ENCODE measurements around the gene IKBKG.

DNA sequence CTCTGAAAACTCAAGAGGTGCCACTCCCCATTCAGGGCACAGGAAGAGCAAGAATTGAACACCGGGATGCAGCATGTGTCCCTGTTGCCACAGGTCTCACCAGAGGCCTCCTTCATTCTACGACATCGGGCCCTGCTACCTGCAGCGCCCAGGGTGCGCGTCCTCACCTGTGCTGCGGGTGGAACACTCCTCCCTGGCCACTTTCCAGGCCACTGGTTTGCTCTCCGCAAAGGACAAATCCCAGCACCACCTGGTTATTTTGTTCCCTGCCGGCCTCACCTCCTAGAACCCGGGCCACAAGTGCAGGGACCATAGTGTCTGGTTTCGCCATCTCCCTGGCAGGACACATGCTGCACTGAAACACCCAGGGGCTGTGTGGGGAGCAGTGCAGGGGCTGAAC is 17.1 kb upstream of the IKBKG start:
- TF ChIP-seq POLR2AphosphoS5 (IDR thresholded peaks at IDR 0.05; ENCODE audit: borderline replicate concordance, low read depth, low read length), result no peak
- no peak for TF ChIP-seq EZH2 (IDR thresholded peaks at IDR 0.05)
